ENCODE data around the gene TBC1D10B. TPM values are rescaled to one million over a fixed set of nuclear protein-coding genes. Genes with fewer than 3 reads are reported as not detected.

TBC1D10B gene, protein sequence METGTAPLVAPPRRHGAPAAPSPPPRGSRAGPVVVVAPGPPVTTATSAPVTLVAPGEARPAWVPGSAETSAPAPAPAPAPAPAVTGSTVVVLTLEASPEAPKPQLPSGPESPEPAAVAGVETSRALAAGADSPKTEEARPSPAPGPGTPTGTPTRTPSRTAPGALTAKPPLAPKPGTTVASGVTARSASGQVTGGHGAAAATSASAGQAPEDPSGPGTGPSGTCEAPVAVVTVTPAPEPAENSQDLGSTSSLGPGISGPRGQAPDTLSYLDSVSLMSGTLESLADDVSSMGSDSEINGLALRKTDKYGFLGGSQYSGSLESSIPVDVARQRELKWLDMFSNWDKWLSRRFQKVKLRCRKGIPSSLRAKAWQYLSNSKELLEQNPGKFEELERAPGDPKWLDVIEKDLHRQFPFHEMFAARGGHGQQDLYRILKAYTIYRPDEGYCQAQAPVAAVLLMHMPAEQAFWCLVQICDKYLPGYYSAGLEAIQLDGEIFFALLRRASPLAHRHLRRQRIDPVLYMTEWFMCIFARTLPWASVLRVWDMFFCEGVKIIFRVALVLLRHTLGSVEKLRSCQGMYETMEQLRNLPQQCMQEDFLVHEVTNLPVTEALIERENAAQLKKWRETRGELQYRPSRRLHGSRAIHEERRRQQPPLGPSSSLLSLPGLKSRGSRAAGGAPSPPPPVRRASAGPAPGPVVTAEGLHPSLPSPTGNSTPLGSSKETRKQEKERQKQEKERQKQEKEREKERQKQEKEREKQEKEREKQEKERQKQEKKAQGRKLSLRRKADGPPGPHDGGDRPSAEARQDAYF
- 39.6 and 56.6 TPM in 2 replicates for total RNA-seq (2014; rRNA removed; shearing (Covaris generic); ENCODE audit: low replicate concordance)

DNA sequence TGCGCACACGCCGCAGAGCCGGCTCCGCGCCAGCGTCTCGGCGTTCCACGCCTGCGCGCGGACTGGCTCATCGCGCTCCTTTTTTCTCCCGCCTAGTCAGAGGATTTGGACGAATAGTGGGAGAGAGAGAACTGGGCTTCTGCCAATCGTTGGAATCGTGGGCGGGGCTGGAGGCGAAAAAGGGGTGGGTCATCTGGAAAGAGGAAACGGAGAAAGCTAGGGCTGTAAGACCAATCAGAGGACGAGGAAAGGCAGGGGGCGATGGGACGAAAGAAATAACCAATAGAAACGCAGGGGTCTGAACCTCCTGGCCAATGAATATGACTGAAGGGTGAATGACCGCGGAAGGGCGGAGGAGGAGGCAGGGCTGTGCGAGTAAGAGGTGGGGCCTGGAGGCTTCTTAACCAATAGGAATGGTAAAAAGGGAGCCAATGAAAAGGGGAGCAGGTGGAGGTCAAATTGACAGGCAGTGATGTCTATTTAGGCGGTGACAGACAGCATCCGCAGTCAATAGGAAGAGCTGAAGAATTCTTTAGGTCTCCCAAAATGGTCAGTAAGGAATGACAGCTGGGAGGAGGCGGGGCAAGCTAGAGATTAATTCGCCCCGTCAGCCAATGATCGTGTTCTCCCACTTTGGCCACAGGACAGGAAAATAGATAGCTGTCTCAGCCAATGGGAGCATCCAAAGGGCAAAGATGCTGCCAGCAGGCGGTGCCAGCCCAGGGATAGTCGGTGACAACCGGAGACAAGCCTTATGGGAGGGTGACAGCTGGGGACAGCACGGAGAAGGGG, at the start of gene TBC1D10B:
TBC1D10B (minus strand) TSS at position 39 of the 792 bp plus-strand sequence. CDS start 311 bp downstream, outside the sequence.
- in situ Hi-C loops (cut with HindIII; ENCODE audit: low pct_unique_long_range_greater_than_20kb, low sequenced_read_pairs): no loop called here
- DNase-seq (ENCODE audit: low read depth): peak; percentile 100

DNA sequence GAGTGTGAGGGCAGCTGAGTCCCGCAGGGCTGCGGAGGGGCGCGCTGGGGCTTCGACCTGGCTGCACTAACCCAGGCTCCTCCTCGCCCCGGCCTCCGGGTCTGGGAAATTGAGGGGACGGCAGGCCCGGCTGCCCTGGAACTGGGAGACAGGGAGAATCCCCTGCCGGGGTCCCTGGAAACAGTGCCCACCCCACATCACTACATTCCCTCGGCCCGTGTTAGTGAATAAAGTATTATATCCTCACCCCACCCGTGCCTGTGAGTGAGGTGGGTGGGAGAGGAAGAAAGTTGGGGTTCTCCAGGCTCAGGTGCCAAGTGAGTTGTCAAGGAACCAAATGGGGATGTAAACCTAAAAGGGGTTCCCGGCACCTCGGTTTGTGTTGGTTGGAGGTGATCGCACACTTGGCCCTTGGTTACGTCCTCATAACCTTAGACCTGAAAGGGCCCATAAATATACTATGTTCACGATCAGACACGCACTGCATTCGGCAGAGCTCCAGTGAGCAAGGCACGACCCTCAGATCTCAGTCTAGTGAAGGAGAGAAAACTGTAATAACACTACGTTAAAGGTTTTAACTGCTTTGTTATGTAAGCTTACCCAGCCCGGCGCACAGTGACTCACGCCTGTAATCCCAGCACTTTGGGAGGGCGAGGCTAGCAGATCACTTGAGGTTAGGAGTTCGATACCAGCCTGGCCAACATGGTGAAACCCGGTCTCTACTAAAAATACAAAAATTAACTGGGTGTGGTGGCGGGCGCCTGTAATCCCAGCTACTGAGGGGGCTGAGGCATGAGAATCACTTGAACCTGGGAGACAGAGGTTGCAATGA, 48.3 kb upstream of the TBC1D10B start:
- in situ Hi-C loops (cut with HindIII; ENCODE audit: low pct_unique_long_range_greater_than_20kb, low sequenced_read_pairs): no loop called here
- peak; percentile 42 for DNase-seq (ENCODE audit: low read depth)

DNA sequence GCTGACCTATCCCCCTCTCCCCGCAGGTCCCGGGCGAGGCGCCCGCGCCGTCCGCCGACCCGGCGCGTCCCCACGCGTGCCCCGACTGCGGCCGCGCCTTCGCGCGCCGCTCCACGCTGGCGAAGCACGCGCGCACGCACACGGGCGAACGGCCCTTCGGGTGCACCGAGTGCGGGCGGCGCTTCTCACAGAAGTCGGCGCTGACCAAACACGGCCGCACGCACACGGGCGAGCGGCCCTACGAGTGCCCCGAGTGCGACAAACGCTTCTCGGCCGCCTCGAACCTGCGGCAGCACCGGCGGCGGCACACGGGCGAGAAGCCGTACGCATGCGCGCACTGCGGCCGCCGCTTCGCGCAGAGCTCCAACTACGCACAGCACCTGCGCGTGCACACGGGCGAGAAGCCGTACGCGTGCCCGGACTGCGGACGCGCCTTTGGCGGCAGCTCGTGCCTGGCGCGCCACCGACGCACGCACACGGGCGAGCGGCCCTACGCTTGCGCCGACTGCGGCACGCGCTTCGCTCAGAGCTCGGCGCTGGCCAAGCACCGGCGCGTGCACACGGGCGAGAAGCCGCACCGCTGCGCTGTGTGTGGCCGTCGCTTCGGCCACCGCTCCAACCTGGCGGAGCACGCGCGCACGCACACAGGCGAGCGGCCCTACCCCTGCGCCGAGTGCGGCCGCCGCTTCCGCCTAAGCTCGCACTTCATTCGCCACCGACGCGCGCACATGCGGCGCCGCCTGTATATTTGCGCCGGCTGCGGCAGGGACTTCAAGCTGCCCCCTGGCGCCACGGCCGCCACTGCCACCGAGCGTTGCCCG, 47.4 kb upstream of the TBC1D10B start:
- in situ Hi-C loops (cut with HindIII; ENCODE audit: low pct_unique_long_range_greater_than_20kb, low sequenced_read_pairs): no loop called here
- peak; percentile 98 for DNase-seq (ENCODE audit: low read depth)

DNA sequence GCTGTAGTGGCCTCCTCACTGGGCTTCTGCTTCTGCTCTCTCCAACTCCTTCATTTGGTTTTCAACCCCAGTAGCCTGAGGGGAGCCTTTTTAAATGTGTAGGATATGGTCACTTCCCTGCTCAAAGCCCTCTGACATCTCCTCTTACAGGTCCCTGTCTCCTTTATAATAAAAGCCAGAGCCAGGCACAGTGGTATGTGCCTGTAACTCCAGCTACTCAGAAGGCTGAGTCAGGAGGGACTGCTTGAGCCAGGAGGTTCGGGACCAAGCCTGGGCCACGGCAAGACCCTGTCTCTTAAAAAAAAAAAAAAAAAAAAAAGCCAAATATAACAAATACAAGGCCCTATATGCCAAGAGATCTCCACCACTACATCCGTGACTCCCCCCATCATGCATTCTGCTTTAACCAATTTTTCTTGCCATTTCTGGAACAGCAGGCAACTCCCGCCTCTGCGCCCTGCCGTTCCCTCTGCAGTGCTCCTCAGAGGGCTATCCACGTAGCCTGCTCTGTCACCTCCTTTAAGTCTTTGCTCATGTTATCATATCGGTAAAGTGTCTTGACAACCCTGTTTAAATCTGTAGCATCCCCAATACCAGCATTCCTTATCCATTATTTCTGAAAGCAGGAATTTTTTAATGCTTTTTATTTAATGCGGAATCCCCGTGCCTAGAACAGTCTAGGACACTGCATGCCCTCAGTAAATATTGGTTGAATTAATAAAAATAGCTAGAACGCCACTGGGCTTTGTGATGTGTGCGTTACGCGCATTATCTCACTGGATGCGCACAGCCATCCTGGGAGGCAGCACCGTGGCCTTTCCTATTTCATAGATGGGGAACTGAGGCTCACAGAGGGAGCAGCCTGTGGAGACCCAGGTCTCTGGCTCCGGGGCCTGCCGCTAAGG, 46.6 kb upstream of the TBC1D10B start:
- no peak for DNase-seq (ENCODE audit: low read depth)
- in situ Hi-C loops (cut with HindIII; ENCODE audit: low pct_unique_long_range_greater_than_20kb, low sequenced_read_pairs): no loop called here

DNA sequence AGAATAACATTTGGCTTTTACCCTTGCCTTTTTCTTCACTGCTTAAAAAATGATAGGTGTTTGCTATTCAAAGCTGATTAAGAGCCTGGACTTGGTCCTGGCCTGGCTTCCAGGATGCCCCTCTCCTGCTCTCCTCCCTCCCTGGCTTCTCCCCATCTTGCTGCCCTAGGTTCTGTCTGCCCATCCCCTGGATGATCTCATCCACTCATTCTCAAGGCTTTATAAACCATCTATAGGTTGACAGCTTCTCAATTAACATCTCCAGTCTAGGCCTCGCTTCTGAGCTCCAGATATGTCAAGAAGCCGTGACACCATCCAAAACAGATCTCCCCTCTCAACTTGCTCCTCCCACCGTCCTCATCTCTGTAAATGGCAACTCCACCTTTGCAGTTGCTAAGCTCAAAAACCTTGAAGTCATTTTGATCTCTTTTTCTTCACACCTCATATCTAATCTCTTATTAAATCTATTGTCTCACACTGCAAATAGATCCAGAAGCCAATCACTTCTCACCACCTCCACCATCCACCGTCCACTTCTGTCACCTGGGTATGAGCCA, 45.8 kb upstream of the TBC1D10B start:
- no peak for DNase-seq (ENCODE audit: low read depth)
- in situ Hi-C loops (cut with HindIII; ENCODE audit: low pct_unique_long_range_greater_than_20kb, low sequenced_read_pairs): no loop called here

DNA sequence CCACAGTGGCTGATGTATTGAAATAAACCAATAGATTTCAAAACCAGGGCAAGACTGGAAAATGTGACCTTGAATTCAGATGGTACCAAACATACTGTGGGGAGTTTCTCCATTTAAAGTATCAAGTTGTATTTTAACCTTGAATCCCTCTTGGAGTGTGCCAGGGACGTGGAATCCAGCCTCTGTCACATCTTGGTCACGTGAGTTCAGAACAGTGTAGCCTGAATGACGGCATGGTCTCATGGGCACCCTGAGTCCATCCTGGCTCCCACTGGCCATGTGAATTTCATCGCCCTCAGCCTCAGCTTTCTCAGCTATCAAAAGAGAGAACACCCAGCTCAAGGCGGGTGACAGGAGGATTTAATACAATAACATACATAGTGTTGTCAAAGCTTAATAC, 43.9 kb upstream of the TBC1D10B start:
- no peak for DNase-seq (ENCODE audit: low read depth)
- in situ Hi-C loops (cut with HindIII; ENCODE audit: low pct_unique_long_range_greater_than_20kb, low sequenced_read_pairs): no loop called here

DNA sequence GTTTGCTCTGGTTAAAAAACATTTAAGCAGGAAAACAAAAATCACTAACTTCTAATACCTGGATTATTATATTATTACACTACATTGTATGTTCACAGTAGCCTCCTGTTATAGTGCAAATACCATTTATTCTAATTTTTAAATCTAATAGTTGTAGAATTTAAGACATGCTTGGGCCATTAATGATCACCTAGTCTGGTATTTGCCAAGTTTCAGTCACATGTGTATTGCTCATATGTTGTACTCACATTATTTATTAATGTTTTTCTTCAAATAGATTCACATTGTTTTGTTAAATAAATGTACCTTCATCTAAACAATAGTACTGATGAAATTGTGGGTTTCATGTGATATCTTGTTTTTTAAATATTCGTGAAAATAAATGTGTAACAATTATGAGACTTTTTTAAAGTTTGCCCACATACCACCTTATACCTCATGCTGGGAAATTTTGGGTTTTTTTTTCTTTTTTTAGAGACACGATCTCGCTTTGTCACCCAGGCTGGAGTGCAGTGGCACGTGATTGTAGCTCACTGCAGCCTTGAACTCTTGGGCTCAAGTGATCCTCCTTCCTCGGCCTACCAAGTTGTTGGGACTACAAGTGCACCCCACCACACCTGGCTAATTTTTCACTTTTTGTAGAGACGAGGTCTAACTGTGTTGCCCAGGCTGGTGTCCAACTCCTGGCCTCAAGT, 43.0 kb upstream of the TBC1D10B start:
- in situ Hi-C loops (cut with HindIII; ENCODE audit: low pct_unique_long_range_greater_than_20kb, low sequenced_read_pairs): no loop called here
- DNase-seq (ENCODE audit: low read depth): no peak

DNA sequence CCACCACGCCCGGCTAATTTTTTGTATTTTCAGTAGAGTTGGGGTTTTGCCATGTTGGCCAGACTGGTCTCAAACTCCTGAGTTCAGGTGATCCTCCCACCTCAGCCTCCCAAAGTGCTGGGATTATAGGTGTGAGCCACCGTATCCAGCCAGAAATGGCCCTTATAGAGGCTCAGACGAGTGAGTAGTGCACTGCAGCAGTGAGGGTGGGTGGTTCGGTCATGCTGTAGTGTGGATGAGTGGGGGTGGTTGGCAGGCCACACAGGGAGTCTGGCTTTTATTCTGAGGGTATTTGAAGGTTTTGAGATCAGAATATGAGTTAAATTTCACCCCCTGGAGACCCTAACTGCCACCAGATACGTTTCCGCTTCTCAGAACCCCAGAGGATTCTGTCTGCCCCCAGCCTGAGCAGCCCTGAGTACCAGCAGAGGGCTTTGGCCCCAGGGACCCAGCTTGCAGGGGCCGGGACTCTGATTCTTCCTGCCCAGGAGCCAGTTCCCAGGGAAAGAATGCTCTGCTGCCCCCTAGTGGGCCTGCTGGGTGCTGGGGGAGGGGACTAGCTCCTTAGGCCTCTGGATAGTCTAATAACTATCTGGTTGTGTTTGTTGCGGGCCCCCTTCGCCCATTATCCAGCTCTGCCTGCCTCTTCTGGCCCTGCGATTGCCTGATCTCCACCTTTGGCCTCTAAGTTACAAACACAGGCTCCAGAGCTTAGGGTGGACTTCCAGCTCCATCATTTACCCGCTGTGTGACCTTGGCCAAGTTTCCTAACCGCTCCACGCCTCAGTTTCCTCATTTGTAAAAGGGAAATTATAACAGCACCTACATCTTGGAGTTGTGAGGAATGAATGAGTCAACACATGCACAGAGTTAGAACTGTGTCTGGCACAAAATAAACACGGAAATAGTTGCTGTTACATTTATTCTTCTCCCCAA, 39.1 kb upstream of the TBC1D10B start:
- in situ Hi-C loops (cut with HindIII; ENCODE audit: low pct_unique_long_range_greater_than_20kb, low sequenced_read_pairs): no loop called here
- peak; percentile 87 for DNase-seq (ENCODE audit: low read depth)

DNA sequence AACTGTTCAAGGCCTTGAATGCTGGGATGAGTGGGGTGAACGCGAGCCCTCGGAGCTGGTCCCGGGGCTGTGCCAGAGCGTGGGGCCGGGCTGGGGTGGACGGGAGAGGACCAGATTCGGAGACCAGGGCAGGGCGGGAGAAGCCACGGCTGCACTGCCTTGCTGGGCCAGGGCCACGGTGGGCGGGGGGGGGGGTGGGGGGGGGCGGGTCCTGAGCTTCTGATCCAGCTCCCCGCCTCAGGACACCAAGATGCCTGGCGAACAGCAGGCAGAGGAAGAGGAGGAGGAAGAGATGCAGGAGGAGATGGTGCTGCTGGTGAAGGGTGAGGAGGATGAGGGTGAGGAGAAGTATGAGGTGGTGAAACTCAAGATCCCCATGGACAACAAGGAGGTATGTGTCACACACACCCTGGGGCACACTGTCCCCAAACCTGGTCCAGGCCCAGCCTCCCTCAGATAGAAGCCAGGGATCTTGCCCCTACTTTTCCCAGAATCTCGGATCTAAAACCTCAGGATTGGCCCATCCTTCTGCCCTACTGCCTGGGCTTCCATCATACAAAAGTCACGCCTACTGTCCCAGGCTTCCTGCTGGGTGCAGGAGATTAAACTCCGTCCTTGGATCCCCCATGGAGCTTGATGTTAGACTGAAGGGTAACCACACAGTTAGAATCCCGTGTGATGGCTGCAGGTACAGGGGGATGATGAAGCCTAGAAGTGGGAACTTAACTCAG, 37.7 kb upstream of the TBC1D10B start:
- DNase-seq (ENCODE audit: low read depth): no peak

DNA sequence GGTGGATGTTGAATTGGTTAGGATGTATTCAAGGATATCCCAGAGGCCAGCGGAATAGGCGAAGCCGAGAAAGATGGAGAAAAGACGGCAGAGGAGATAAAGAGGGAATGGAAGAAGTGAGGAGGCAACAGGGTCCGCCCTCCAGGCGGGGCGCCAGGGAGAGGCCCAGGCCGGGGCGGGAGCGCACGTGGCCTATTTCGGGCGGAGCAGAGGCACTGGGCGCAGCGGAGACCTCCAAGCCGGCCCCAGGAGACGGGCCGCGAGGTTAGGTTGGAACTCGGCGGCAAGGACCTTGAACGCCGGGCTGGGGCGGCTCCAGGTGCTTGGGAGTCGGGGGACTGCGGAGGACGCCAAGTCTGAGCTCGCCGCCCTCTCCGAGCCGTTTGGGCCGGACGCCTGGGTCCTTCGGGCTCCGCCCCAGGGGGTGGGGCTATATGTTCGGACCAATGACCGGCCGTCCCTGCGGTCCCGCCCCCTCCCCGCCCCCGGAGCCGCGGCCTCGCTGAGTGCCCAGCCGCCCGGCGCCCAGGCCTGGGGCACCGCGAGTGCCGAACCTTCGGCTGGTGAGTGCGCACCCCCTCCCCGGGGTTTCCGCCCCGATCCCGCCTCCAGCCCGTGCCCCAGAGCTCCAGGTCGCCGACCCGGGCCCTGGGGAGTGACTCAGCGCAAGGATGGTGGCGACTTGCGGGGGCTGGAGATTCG, 37.0 kb upstream of the TBC1D10B start, which contains the start of gene ZNF771:
ZNF771 (plus strand) TSS at position 505 of the 702 bp plus-strand sequence. CDS start 448 bp downstream, outside the sequence.
- in situ Hi-C loops (cut with HindIII; ENCODE audit: low pct_unique_long_range_greater_than_20kb, low sequenced_read_pairs): no loop called here
- peak; percentile 94 for DNase-seq (ENCODE audit: low read depth)

More for the DNA sequence above, 37.7 kb upstream of the TBC1D10B start:
- in situ Hi-C loops (cut with HindIII; ENCODE audit: low pct_unique_long_range_greater_than_20kb, low sequenced_read_pairs): no loop called here

DNA sequence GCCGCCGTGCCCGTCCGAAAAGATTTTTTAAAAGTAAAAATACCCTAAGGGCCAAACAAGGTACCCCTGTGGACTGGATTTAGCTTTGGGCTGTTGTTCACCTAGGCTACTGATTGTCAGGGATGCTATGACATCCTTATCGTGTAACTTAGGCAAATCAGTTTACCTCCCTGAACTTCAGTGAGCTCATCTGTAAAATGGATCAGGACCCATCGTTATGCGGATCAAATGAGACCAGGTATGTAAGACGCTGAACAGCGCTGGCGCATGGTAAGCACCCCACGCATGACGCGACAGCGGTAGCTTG, 36.5 kb upstream of the TBC1D10B start:
- DNase-seq (ENCODE audit: low read depth): no peak
- in situ Hi-C loops (cut with HindIII; ENCODE audit: low pct_unique_long_range_greater_than_20kb, low sequenced_read_pairs): no loop called here

DNA sequence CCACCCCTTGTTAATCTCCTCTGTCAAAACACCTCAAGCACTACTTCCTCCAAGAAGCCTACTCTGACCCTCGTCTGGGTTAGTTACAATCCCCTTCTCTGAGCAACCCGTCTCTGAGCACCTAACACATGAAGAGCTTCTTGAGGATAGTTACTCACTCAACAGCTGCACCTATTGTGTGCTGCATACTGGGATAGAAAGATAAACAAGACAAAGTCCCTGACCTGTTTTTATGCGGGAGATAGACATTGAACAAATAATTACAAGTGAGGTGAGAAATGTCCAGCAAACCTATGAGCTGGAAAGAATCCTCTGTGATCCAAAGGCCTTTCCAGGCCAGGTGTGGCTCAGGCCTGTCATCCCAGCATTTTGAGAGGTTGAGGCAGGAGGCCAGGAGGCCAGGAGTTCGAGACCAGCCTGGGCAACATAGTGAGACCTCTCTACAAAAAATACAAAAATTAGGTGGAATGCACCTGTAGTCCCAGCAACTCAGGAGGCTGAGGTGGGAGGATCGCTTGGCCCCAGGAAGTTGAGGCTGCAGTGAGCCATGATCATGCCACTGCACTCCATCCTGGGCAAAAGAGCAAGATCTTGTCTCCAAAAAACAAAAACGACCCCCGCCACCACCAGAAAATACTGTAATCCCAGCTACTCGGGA, 31.6 kb upstream of the TBC1D10B start:
- no peak for DNase-seq (ENCODE audit: low read depth)
- in situ Hi-C loops (cut with HindIII; ENCODE audit: low pct_unique_long_range_greater_than_20kb, low sequenced_read_pairs): no loop called here

All from Caki2 (cell line).